Hepatocyte (in vitro differentiated cells): ENCODE measurements around the gene RPTOR.

Source experiments
- EZH2 ChIP-seq: fragments of 200-600 bp; sonication (generic); IDR thresholded peaks from 2 replicates; pipeline ENCODE4 v1.6.1; 2016; ENCODE audit warnings: antibody characterized with exemption, mild to moderate bottlenecking, borderline replicate concordance
- EZH2phosphoT487 ChIP-seq: fragments of 200-600 bp; sonication (generic); IDR thresholded peaks from one replicate; pipeline ENCODE4 v1.6.1; 2018; ENCODE audit warnings: antibody characterized with exemption, mild to moderate bottlenecking, low read depth, moderate library complexity; ENCODE audit not compliant: unreplicated experiment, severe bottlenecking
- TF ChIP-seq, protein P1 (sequence below): fragments of 200-600 bp; sonication (generic); IDR thresholded peaks from 2 replicates; pipeline ENCODE4 v1.5.1; 2016; ENCODE audit warnings: antibody characterized with exemption, mild to moderate bottlenecking; ENCODE audit not compliant: poor library complexity

DNA sequence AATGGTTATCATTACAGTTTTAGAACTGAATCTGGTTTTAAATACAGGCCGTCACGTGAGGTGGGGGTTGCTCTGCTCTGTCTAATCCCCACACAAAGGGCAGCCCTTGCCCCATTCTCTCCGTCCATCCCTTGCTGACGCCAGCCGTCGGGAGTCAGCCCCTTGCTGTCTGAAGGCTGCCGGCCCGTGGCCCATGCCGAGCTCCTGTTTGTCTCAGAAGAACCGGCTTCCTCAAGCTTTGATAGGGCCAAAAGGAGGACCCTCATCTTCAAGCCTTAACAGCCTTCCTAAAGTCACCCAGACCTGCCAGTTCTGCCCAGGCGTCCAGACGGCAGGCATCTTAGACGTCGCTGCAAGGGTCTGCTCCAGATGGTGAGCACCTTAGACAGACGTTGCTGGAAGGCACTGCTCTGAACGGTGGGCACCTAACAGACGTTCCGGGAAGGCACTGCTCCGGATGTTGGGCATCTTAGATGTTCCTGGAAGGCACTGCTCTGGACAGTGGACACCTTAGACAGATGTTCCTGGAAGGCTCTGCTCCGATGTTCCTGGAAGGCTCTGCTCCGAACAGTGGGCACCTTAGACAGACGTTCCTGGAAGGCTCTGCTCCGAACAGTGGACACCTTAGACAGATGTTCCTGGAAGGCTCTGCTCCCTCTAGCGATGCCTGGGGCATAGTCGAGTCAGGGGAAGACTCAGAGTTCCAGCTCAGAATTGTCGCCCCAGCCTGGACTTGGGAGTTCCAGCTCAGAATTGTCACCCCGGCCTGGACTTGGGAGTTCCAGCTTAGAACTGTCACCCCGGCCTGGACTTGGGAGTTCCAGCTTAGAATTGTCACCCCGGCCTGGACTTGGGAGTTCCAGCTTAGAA is 411.9 kb downstream of the RPTOR start:
- TF ChIP-seq, protein P1, sequence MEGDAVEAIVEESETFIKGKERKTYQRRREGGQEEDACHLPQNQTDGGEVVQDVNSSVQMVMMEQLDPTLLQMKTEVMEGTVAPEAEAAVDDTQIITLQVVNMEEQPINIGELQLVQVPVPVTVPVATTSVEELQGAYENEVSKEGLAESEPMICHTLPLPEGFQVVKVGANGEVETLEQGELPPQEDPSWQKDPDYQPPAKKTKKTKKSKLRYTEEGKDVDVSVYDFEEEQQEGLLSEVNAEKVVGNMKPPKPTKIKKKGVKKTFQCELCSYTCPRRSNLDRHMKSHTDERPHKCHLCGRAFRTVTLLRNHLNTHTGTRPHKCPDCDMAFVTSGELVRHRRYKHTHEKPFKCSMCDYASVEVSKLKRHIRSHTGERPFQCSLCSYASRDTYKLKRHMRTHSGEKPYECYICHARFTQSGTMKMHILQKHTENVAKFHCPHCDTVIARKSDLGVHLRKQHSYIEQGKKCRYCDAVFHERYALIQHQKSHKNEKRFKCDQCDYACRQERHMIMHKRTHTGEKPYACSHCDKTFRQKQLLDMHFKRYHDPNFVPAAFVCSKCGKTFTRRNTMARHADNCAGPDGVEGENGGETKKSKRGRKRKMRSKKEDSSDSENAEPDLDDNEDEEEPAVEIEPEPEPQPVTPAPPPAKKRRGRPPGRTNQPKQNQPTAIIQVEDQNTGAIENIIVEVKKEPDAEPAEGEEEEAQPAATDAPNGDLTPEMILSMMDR, result no peak
- TF ChIP-seq EZH2 (no peak), EZH2phosphoT487 (no peak)
